PFSK-1 (cell line): ENCODE data around the gene CENPU.
A peak's percentile ranks its signal among the peaks of the same experiment; 100 is the strongest.

Source experiments
- FOXP2 ChIP-seq: optimal IDR thresholded peaks from 2 replicates; pipeline ENCODE3; 2011; ENCODE audit warnings: borderline replicate concordance, control low read depth, inconsistent platforms; ENCODE audit not compliant: insufficient read depth; ENCODE audit errors: extremely low read length, extremely low read depth
- POLR2AphosphoS5 ChIP-seq: IDR thresholded peaks from 2 replicates; pipeline ENCODE4 v1.6.1; 2012; ENCODE audit warnings: low read depth, mild to moderate bottlenecking, control low read depth, low read length, moderate library complexity
- REST ChIP-seq, 2 experiments: IDR thresholded peaks; 2 replicates each; pipeline versions ENCODE4 v1.6.1 to v1.8.0; 2011 to 2012; ENCODE audit warnings: low read depth in 2 of 2, low read length in 2 of 2, control low read depth in 1 of 2, inconsistent platforms in 1 of 2, mild to moderate bottlenecking in 1 of 2, moderate library complexity in 1 of 2; ENCODE audit not compliant: insufficient read depth in 1 of 2
- SIN3A ChIP-seq: IDR thresholded peaks from 2 replicates; pipeline ENCODE4 v1.6.1; 2012; ENCODE audit warnings: mild to moderate bottlenecking, low read length, moderate library complexity, borderline replicate concordance; ENCODE audit not compliant: insufficient read depth
- TAF1 ChIP-seq: IDR thresholded peaks from 2 replicates; pipeline ENCODE4 v1.6.1; 2012; ENCODE audit warnings: low read length, control low read depth, borderline replicate concordance; ENCODE audit not compliant: insufficient read depth

The CENPU gene

GRCh38 chr4:184694412-184694956 is 39.4 kb downstream of the CENPU start:
- TF ChIP-seq TAF1 (no peak), FOXP2 (no peak), SIN3A (no peak), REST (IDR thresholded peaks at IDR 0.05; ENCODE audit: insufficient read depth in 1 of 2, low read depth in 2 of 2, low read length in 2 of 2) (no peak), POLR2AphosphoS5 (no peak)

- TF ChIP-seq TAF1 (no peak), FOXP2 (no peak), POLR2AphosphoS5 (no peak), REST (IDR thresholded peaks at IDR 0.05; ENCODE audit: insufficient read depth in 1 of 2, low read depth in 2 of 2, low read length in 2 of 2) (no peak), SIN3A (no peak)
These were observed 40.8 kb downstream of the CENPU start for GRCh38 chr4:184693056-184693455.

DNA sequence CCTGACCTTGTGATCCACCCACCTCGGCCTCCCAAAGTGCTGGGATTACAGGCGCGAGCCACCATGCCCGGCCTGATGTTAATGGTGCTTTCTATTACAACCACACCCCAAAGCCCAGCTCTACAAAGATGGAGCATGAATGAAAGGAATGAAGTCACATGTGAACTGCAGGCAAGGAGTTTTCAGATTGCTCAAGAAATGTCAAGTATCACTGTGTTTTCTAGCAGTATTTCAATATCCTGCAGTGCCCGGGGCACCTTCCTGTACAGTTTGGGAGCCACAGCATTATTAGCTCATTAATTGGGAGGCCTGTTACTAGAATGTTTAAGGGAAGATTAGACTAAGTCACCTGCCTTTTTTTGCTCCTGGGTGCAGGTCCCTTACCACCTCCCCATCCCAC is 44.2 kb downstream of the CENPU start:
- TF ChIP-seq SIN3A (no peak), FOXP2 (no peak), TAF1 (no peak), POLR2AphosphoS5 (no peak), REST (IDR thresholded peaks at IDR 0.05; ENCODE audit: insufficient read depth in 1 of 2, low read depth in 2 of 2, low read length in 2 of 2) (no peak)

- no peak for TF ChIP-seq SIN3A
- TF ChIP-seq FOXP2: peak; percentile 14
These were observed 45.4 kb downstream of the CENPU start for GRCh38 chr4:184688447-184688846.

DNA sequence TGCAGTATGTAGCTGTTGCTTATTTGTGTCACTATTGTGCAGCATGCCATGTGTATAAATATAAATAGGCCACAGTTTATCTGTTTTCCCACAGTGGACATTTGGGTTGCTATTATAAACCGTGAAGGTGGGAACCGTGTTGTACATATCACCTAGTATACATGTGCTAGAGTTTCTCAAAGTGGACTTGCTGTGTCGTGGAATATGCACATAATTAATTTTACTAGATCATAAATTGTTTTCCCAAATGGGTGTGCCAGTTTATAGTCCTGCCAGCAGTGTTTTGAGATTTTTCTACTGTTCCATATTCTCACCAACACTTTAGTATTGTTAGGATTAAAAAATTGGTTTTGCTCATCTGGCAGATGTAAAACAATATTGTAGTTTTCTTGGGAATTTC is 45.9 kb downstream of the CENPU start:
- no peak for TF ChIP-seq TAF1
- no peak for TF ChIP-seq SIN3A
- no peak for TF ChIP-seq FOXP2
- no peak for TF ChIP-seq REST (IDR thresholded peaks at IDR 0.05; ENCODE audit: insufficient read depth in 1 of 2, low read depth in 2 of 2, low read length in 2 of 2)
- no peak for TF ChIP-seq POLR2AphosphoS5
